Lower lobe of right lung (tissue), 2 donors: ENCODE measurements around the gene MEA1. TPM values are rescaled to one million over a fixed set of nuclear protein-coding genes. Genes with fewer than 3 reads are reported as not detected.

Source experiments
- ATAC-seq, 2 donors: fragments of 200-7000 bp; cut with Tn5 transposase; one replicate each; pipeline ENCODE4 v1.9.1; 2020 to 2022; ENCODE audit warnings: mild to moderate bottlenecking in 2 of 2, moderate library complexity in 2 of 2
- DNase-seq: peaks from one replicate; pipeline ENCODE4 v3.0.0-alpha.2; 2020
- H3K27ac ChIP-seq: fragments of 200-600 bp; one replicate; pipeline ENCODE4 v1.8.0; 2022
- H3K27me3 ChIP-seq: fragments of 200-600 bp; one replicate; pipeline ENCODE4 v1.8.0; 2022; ENCODE audit warnings: low read depth
- H3K36me3 ChIP-seq: fragments of 200-600 bp; one replicate; pipeline ENCODE4 v1.8.0; 2022; ENCODE audit warnings: mild to moderate bottlenecking
- H3K4me1 ChIP-seq: fragments of 200-600 bp; one replicate; pipeline ENCODE4 v1.8.0; 2022
- H3K4me3 ChIP-seq: fragments of 200-600 bp; one replicate; pipeline ENCODE4 v1.8.0; 2022; ENCODE audit warnings: mild to moderate bottlenecking
- H3K9me3 ChIP-seq: fragments of 200-600 bp; one replicate; pipeline ENCODE4 v1.8.0; 2022
- CTCF ChIP-seq: fragments of 200-600 bp; IDR thresholded peaks from one replicate; pipeline ENCODE4 v1.8.0; 2022; ENCODE audit warnings: antibody characterized with exemption, mild to moderate bottlenecking
- intact Hi-C: fragments of 100-400 bp; cut with DNase I; formaldehyde crosslinking; loops from one replicate; pipeline ENCODE4 v1.11.0; 2022
- total RNA-seq: library from RNA; stranded (reverse); fragmentation: NEBNext Ultra II Directional; extraction: Animal tissue kit (Norgen Biotek cat#: 25700); gene quantifications from one replicate; pipeline ENCODE4 v1.2.1, GENCODE V29; 2021
- donor health status: DM: no; HTN: yes; CAD: no; lungs with severe emphysema.

The MEA1 gene
- total RNA-seq, 1 donor from 2014 or later, result 44.8 TPM

GRCh38 chr6:43036712-43037111 lies 23.0 kb upstream of the MEA1 start:
- H3K4me3 ChIP-seq, result no peak overlapping the region
- H3K36me3 ChIP-seq, result peaks cover 84% of the 10 kb centered on the region
- DNase-seq (no peak), ATAC-seq (no peak)
- no peak for TF ChIP-seq CTCF
- H3K27ac ChIP-seq, result no peak overlapping the region
- no peaks in the 10 kb centered on the region for H3K4me1 ChIP-seq
- intact Hi-C loops, result no loop called here
- H3K27me3 ChIP-seq, result no peaks in the 10 kb centered on the region
- H3K9me3 ChIP-seq, result no peaks in the 10 kb centered on the region

- H3K27me3 ChIP-seq, result no peaks in the 10 kb centered on the region
- no peak for TF ChIP-seq CTCF
- H3K4me3 ChIP-seq, result no peak overlapping the region
- H3K36me3 ChIP-seq, result peaks cover 89% of the 10 kb centered on the region
- DNase-seq, result no peak
- peak in 1 of 2 donors; percentile 5 for ATAC-seq
- intact Hi-C loops, result no loop called here
- H3K4me1 ChIP-seq, result no peaks in the 10 kb centered on the region
- no peaks in the 10 kb centered on the region for H3K9me3 ChIP-seq
- H3K27ac ChIP-seq, result no peak overlapping the region
These were observed 21.9 kb upstream of the MEA1 start for GRCh38 chr6:43035495-43036194.

- Histone ChIP-seq H3K27me3 (no peaks in the 10 kb centered on the region), H3K4me3 (no peak overlapping the region), H3K4me1 (no peaks in the 10 kb centered on the region), H3K27ac (no peak overlapping the region), H3K36me3 (peaks cover 91% of the 10 kb centered on the region), H3K9me3 (no peaks in the 10 kb centered on the region)
- no peak for TF ChIP-seq CTCF
- no peak for DNase-seq
- ATAC-seq, result no peak
- intact Hi-C loops, result no loop called here
These were observed 20.4 kb upstream of the MEA1 start for GRCh38 chr6:43034190-43034525.

- Histone ChIP-seq H3K4me1 (no peaks in the 10 kb centered on the region), H3K4me3 (no peak overlapping the region), H3K27ac (no peak overlapping the region), H3K27me3 (no peaks in the 10 kb centered on the region), H3K9me3 (no peaks in the 10 kb centered on the region), H3K36me3 (peaks cover 91% of the 10 kb centered on the region)
- ATAC-seq (no peak), DNase-seq (no peak)
- intact Hi-C loops, result no loop called here
- TF ChIP-seq CTCF, result no peak
These were observed 19.9 kb upstream of the MEA1 start for GRCh38 chr6:43033496-43034189.

- no peaks in the 10 kb centered on the region for H3K9me3 ChIP-seq
- H3K36me3 ChIP-seq, result peaks cover 90% of the 10 kb centered on the region
- no peak overlapping the region for H3K4me3 ChIP-seq
- H3K27ac ChIP-seq, result no peak overlapping the region
- DNase-seq (no peak), ATAC-seq (no peak)
- H3K4me1 ChIP-seq, result no peaks in the 10 kb centered on the region
- no peaks in the 10 kb centered on the region for H3K27me3 ChIP-seq
- no peak for TF ChIP-seq CTCF
- intact Hi-C loops, result no loop called here
These were observed 18.6 kb upstream of the MEA1 start for GRCh38 chr6:43032326-43032725.
